HUES48 (cell line): Measurements from ENCODE around the gene ANAPC10.
"Not testable (repeated sequence)": the region's sequence is repeated elsewhere in the genome, so short reads cannot be mapped to it uniquely, and the experiment has no call there.

Experiments used
- H3K27ac ChIP-seq: one replicate; pipeline ENCODE4 v1.7.0; 2013; ENCODE audit warnings: low read depth, low read length, inconsistent platforms
- H3K27me3 ChIP-seq: 2 replicates; pipeline ENCODE4 v1.6.1; 2013; ENCODE audit warnings: mild to moderate bottlenecking, low read length; ENCODE audit not compliant: control insufficient read depth, insufficient read depth
- H3K36me3 ChIP-seq: 2 replicates; pipeline ENCODE4 v1.6.1; 2013; ENCODE audit warnings: low read length; ENCODE audit not compliant: control insufficient read depth, insufficient read depth
- H3K4me1 ChIP-seq: 2 replicates; pipeline ENCODE4 v1.6.1; 2013; ENCODE audit warnings: mild to moderate bottlenecking, low read length; ENCODE audit not compliant: control insufficient read depth, insufficient read depth
- H3K4me3 ChIP-seq: 2 replicates; pipeline ENCODE4 v1.5.1; 2013; ENCODE audit warnings: mild to moderate bottlenecking, low read depth, low read length
- H3K9ac ChIP-seq: 2 replicates; pipeline ENCODE4 v1.6.1; 2013; ENCODE audit warnings: mild to moderate bottlenecking, low read depth, low read length, moderate library complexity
- H3K9me3 ChIP-seq: 2 replicates; pipeline ENCODE4 v1.6.1; 2013; ENCODE audit warnings: low read length; ENCODE audit not compliant: control insufficient read depth, insufficient read depth

Gene ANAPC10

DNA sequence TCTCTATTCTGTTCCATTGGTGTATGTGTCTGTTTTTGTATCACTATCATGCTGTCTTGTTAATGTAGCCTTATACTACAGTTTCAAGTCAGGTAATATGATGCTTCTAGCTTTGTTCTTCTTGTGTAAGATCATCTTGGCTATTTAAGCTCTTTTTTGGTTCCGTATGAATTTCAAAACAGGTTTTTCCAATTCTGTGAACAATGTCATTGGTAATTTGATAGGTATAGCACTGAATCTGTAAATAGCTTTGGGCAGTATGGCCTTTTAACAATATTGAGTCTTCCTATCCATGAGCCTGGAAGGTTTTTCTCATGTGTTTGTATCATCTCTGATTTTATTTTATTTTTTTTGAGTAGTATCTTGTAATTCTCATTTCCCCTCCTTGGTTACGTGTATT lies 94.3 kb downstream of the ANAPC10 start:
- Histone ChIP-seq H3K36me3 (no peaks in the 10 kb centered on the region), H3K4me3 (no peak overlapping the region), H3K27ac (no peak overlapping the region)

DNA sequence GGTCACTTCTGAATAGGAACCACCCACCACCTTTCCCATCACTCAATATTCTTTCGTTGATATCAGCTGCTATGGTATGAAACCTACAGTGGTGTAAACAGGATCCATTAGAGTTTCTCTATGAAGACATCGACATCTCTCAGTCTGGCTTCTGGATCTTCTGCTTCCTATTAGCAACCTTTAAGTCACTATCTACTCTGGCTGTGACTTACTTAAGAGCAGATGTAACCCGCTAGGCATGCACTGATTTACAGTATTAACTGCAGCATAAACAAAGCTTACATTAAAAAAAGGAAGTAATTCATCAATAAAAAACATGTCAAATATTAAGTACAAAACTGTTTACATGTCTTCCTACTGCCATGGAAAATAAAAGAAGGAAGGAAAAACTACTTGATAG lies 96.4 kb downstream of the ANAPC10 start:
- H3K9me3 ChIP-seq = no peaks in the 10 kb centered on the region
- no peaks in the 10 kb centered on the region for H3K27me3 ChIP-seq
- H3K4me1 ChIP-seq = peaks cover 10% of the 10 kb centered on the region
- no peak overlapping the region for H3K27ac ChIP-seq
- H3K4me3 ChIP-seq = no peak overlapping the region
- no peak overlapping the region for H3K9ac ChIP-seq
- H3K36me3 ChIP-seq = no peaks in the 10 kb centered on the region

More for the DNA sequence above, 94.3 kb downstream of the ANAPC10 start:
- H3K4me1 ChIP-seq = peaks cover 10% of the 10 kb centered on the region
- H3K27me3 ChIP-seq = no peaks in the 10 kb centered on the region
- no peaks in the 10 kb centered on the region for H3K9me3 ChIP-seq
- no peak overlapping the region for H3K9ac ChIP-seq

DNA sequence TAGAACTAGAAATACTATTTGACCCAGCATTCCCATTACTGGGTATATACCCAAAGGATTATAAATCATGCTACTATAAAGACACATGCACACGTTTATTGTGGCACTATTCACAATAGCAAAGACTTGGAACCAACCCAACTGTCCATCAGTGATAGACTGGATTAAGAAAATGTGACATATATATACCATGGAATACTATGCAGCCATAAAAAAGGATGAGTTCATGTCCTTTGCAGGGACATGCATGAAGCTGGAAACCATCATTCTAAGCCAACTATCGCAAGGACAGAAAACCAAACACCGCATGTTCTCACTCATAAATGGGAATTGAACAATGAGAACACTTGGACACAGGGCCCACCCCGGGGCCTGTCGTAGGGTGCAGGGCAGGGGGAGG lies 97.3 kb downstream of the ANAPC10 start:
- not testable (repeated sequence) for H3K4me1 ChIP-seq, H3K27me3 ChIP-seq, H3K27ac ChIP-seq, H3K36me3 ChIP-seq, H3K4me3 ChIP-seq, H3K9ac ChIP-seq, H3K9me3 ChIP-seq

DNA sequence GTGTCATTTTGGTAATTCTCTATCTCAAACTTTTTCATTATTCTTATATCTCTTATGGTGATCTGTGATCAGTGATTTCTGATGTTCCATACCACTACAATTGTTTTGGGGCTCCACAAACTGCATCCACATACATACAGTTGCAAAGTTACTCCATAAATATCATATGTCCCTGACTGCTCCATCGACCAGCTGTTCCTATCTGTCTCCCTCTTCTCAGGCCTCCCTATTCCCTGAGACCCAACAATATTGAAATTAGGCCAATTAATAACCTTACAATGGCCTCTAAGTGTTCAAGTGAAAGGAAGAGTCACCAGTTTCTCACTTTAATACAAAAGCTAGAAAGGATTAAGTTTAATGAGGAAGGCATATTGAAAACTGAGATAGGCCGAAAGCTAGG lies 108.7 kb downstream of the ANAPC10 start:
- Histone ChIP-seq H3K4me1 (no peaks in the 10 kb centered on the region), H3K4me3 (no peak overlapping the region), H3K9me3 (no peaks in the 10 kb centered on the region)

DNA sequence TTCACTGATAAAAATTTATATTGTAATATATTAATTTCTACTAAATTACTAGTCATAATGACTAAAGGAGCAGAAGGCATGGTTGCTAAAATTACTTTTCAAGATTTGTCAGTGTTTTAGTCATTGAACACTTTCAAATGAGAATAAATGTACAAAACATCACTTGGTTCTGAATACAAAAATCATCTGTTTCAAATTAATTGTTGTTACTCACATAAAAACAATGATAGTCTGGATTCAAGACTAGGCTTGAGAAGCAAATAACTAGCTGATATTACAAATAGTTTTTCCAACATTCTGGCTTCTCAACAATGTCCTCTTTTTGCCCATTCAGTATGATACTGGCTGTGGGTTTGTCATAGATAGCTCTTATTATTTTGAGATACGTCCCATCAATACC lies 112.5 kb downstream of the ANAPC10 start:
- H3K9me3 ChIP-seq = no peaks in the 10 kb centered on the region
- no peak overlapping the region for H3K27ac ChIP-seq
- H3K4me3 ChIP-seq = no peak overlapping the region
- no peaks in the 10 kb centered on the region for H3K4me1 ChIP-seq
- H3K27me3 ChIP-seq = no peaks in the 10 kb centered on the region
- no peak overlapping the region for H3K9ac ChIP-seq
- H3K36me3 ChIP-seq = no peaks in the 10 kb centered on the region

More for the DNA sequence above, 108.7 kb downstream of the ANAPC10 start:
- Histone ChIP-seq H3K27ac (no peak overlapping the region), H3K9ac (no peak overlapping the region), H3K36me3 (no peaks in the 10 kb centered on the region), H3K27me3 (no peaks in the 10 kb centered on the region)

DNA sequence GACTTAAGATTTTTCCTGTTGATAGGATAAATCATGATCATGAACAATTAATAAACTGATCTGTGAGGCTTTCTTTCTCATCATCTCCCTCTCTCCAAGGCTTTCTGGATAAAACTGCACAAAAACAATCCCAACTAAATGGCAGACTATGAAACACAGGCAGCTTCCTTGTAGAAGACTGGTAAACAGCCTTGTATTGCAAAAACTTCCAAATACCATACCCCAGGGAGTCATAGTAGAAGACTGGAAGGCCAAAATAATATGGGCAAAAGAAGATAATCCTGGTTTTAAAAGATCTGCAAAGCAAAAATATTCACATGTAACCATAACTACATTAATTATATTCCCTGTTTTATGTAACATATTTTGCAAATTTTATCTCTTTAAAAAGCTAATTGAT lies 113.0 kb downstream of the ANAPC10 start:
- Histone ChIP-seq H3K4me3 (no peak overlapping the region), H3K27me3 (no peaks in the 10 kb centered on the region), H3K9me3 (no peaks in the 10 kb centered on the region), H3K4me1 (no peaks in the 10 kb centered on the region), H3K9ac (no peak overlapping the region), H3K36me3 (no peaks in the 10 kb centered on the region), H3K27ac (no peak overlapping the region)

DNA sequence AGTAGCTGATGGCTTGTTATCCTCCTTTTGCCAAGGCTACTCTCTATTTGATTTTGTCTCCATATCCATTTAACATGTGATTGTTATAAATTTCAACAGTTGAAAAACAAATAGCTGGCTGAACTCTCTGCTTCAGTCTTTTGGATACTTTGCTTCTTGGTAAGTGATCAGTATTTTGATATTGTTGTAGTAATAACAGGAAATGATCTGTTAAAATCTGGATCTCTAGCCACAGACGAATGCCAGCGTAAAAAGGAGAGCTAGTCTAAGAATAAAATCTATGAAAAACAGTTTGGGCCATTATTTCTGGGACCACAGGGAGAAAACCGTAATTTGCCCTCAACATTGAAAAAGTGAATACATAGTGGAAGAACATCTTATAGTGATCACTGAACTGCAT lies 113.8 kb downstream of the ANAPC10 start:
- no peaks in the 10 kb centered on the region for H3K27me3 ChIP-seq
- no peak overlapping the region for H3K9ac ChIP-seq
- H3K36me3 ChIP-seq = no peaks in the 10 kb centered on the region
- no peak overlapping the region for H3K4me3 ChIP-seq
- H3K9me3 ChIP-seq = no peaks in the 10 kb centered on the region
- no peaks in the 10 kb centered on the region for H3K4me1 ChIP-seq
- no peak overlapping the region for H3K27ac ChIP-seq

DNA sequence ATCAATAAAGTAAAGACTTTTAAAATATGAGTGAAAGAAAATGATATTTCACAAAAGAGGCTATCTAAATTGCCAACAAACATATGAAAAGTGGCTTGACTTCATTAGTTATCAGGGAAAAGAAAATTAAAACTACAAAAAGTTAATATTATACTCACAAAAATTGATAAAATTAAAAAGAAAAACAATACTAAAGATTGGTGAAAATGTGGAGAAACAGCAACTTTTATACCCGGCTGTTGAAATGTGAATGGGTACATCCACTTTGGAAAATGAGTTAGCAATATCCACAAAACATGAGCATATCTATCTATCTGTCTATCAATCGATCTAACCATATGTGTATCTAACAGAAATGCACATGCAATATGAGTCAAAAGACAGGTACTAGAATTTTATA lies 122.3 kb downstream of the ANAPC10 start:
- no peaks in the 10 kb centered on the region for H3K36me3 ChIP-seq
- H3K4me3 ChIP-seq = no peak overlapping the region
- H3K4me1 ChIP-seq = no peaks in the 10 kb centered on the region
- H3K27me3 ChIP-seq = no peaks in the 10 kb centered on the region
- H3K9ac ChIP-seq = no peak overlapping the region
- no peaks in the 10 kb centered on the region for H3K9me3 ChIP-seq
- no peak overlapping the region for H3K27ac ChIP-seq

DNA sequence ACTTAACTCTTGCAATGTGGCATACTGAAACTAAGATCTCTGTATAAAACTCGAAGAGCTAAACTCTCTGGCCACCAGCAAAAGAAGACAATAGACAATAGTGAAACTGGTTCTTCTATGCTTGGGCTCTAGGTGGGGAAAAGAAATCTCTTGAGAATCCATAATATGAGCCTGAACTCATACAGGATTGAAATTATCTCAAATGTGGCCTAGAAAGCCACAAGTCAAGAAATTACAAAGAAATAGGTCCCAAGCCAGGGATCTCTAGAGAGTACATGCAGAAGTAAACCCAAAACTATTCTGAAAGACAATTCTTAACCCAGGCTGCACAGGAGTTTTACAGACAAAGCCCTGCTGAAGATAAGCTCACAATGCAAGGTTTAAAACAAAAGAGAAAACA lies 127.4 kb downstream of the ANAPC10 start:
- no peak overlapping the region for H3K4me3 ChIP-seq
- no peaks in the 10 kb centered on the region for H3K36me3 ChIP-seq
- H3K9ac ChIP-seq = no peak overlapping the region
- H3K4me1 ChIP-seq = no peaks in the 10 kb centered on the region
- H3K9me3 ChIP-seq = no peaks in the 10 kb centered on the region
- no peak overlapping the region for H3K27ac ChIP-seq
- H3K27me3 ChIP-seq = no peaks in the 10 kb centered on the region

DNA sequence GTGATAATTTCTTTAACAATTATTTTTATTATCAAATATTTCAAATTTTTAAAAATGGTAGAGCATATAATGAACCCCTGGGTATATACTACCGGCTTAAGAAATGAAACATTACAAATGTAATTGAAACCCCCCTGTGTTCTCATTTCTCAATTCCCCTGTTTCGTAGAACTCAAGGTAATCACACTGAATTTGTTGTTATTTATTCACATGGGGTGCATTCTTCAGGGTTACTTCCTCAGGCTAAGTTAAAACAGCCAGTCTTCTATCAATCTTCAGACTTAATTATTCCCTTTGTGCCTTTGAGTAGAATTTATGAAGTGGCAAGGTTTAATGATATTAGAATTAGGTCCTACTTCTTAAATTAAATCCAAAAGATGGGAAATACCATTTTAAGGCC lies 128.2 kb downstream of the ANAPC10 start:
- no peaks in the 10 kb centered on the region for H3K9me3 ChIP-seq
- H3K27me3 ChIP-seq = no peaks in the 10 kb centered on the region
- H3K36me3 ChIP-seq = no peaks in the 10 kb centered on the region
- no peaks in the 10 kb centered on the region for H3K4me1 ChIP-seq
- no peak overlapping the region for H3K9ac ChIP-seq
- H3K4me3 ChIP-seq = no peak overlapping the region
- no peak overlapping the region for H3K27ac ChIP-seq

DNA sequence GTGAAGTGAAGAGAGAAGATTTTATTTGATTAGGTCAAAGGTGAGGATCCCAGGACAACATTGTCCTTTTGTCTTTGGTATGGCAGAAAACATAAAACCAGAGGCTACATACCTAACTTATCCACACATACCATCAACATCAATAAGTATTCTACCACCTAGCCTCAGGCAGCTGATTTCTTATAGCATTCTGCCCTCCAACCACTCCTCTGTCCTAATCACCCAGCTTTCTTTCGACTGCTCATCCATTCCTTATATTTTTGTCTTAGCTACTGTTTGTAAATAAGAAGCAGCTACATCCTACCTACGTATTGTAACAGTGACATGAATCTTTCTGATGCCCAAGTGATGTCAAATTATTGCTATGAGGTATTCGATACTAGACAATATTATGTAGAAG lies 129.4 kb downstream of the ANAPC10 start:
- no peak overlapping the region for H3K27ac ChIP-seq
- H3K4me1 ChIP-seq = no peaks in the 10 kb centered on the region
- no peaks in the 10 kb centered on the region for H3K27me3 ChIP-seq
- no peak overlapping the region for H3K4me3 ChIP-seq
- no peaks in the 10 kb centered on the region for H3K9me3 ChIP-seq
- H3K36me3 ChIP-seq = no peaks in the 10 kb centered on the region
- no peak overlapping the region for H3K9ac ChIP-seq

DNA sequence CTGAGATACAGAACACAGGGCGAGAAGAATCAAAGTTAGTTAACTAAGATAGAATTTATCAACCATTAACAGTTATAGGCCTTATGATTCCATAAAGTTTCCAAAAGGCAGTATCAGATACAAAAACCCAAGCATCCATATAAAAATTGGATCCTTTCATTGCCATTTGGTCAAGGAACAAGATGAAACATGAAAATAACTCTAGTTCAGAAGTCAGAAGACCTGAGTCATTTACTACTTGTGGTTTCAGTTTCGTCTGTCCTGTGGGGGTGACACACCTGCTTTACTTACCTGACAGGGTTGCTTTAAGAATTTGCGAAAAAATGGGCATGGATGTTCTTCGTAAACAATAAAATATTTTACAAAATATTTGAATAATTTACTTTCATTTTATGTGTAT lies 130.8 kb downstream of the ANAPC10 start:
- no peaks in the 10 kb centered on the region for H3K27me3 ChIP-seq
- H3K9me3 ChIP-seq = no peaks in the 10 kb centered on the region
- H3K36me3 ChIP-seq = no peaks in the 10 kb centered on the region
- H3K4me1 ChIP-seq = no peaks in the 10 kb centered on the region
- H3K9ac ChIP-seq = no peak overlapping the region
- H3K4me3 ChIP-seq = no peak overlapping the region
- H3K27ac ChIP-seq = no peak overlapping the region
